GM10847 (cell line): Measurements from ENCODE around the gene PTGES.

Experiments used
- POLR2A ChIP-seq: IDR thresholded peaks from 2 replicates; pipeline ENCODE4 v1.6.1; 2011; ENCODE audit not compliant: insufficient read length; ENCODE audit errors: extremely low read depth

PTGES gene

DNA sequence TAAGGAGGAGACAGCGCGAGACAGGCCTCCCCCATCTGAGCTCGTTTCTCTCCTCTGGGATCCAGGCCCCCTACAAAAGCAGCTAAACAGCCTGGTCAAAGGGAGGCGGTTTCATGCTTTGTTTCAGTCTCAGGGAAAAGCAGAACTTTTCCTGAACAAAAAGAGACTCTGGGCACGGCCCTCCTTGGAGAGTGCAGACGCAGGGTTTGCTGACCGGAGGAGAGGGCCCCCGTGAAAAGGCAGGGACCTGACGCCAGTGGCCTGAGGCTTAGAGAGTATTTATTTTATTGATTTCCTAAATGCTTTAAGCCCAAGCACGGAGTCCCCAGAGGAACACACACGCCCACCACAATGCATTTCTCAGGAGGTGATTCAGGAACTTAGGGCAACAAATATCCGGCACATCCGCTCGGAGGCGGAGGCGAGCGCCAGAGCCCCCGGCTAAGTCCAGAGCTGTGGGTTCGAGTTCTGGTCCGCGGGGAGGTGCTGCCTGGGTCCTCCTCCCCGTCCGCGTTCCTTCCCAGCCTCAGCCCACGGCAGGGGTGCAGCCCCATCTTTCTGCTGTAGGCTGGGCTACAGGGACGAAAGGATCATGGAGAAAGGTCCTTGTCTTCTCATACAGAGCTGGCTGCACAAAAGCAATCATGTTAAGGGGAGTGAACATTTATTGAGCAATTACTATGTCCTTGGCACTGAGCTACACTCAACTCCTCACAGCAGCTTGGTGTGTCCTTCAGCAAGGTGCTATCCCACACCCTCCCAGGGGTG is 40.0 kb downstream of the PTGES start:
- TF ChIP-seq POLR2A, result no peak

DNA sequence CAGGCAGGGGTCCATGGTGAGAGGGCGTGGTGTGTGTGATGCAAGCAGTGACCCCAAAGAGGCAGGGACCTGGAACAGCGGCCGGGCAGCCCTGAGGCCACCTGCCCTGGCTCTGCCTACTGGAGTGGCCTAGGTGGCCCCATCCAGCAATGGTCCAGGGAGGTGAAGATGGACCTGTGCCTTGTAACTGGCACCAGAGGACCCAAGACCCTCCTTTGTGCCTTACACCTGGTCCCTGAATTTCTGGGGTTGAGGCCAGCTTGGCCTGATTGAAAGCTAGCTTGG is 42.7 kb downstream of the PTGES start:
- TF ChIP-seq POLR2A, result no peak

DNA sequence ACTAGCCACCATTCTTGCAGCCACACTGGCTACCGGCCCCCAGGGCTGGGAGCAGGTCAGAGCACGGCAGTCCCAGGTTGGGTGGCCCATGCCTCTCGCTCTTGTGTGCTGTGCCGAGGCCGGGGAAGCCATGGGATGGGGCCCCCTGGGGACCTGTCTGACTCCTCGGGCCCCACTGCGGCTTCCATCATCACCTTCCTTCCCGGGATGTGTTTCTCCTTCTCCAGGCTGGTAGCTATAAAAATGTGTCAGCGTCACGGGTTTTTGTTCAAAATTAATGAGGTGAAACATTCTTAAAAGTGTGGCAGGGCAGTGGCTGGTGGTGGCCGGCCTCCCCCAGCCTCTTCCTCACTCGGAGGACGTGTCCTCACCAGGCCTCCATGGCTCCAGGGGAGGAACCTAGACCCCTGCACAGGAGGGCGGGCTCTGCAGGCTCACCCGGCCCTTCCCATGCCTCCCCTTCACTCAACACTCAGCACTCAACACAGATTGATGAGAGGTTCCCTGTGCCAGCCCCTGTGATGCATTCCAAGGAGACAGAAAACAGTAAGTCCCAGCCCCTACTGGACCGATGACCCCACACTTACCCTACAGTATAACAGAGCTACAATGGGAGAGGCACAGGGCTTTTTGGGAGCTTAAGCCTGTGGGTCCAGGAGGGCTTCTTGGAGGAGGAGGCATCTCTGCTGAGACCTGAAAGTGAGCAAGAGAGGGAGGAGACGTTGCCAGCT is 43.2 kb downstream of the PTGES start:
- TF ChIP-seq POLR2A, result no peak

DNA sequence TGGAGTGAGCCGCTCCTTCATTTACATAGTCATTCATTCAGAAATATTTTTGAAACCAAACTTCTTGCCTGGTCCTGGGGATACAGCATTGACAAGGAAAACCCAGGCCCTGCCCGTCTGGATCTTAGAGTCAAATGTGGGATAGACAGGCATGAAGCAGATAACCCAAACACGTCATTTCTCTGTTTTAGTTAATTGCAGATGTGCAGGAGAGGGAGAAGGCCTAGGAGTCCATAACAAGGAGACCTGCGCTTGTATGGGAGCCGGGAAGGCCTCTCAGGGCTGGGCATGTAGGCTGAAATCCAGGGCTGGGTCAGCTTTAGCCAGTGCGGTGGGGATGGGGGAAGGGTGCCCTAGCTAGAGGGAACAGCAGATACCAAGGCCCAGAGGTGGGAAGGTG is 44.0 kb downstream of the PTGES start:
- no peak for TF ChIP-seq POLR2A

DNA sequence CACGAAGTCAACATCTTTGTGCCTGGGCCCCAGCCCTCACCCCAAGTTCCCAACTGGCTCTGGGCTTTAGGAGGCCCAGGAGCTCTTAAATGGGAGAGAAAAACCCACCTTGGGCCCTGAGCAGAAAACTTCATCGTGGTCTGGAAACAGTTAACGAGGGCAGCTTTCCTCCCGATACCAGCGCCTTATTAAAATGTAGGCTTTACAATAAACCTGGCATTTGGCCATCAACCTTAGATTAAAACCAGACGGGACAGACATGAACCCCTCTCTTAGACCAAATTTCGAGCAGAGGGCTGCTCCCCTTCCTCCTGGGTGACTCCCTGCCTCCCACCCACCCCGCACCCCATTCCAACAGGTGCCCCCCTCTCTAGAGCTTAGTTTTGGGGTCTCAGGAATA is 48.0 kb downstream of the PTGES start:
- TF ChIP-seq POLR2A, result no peak

DNA sequence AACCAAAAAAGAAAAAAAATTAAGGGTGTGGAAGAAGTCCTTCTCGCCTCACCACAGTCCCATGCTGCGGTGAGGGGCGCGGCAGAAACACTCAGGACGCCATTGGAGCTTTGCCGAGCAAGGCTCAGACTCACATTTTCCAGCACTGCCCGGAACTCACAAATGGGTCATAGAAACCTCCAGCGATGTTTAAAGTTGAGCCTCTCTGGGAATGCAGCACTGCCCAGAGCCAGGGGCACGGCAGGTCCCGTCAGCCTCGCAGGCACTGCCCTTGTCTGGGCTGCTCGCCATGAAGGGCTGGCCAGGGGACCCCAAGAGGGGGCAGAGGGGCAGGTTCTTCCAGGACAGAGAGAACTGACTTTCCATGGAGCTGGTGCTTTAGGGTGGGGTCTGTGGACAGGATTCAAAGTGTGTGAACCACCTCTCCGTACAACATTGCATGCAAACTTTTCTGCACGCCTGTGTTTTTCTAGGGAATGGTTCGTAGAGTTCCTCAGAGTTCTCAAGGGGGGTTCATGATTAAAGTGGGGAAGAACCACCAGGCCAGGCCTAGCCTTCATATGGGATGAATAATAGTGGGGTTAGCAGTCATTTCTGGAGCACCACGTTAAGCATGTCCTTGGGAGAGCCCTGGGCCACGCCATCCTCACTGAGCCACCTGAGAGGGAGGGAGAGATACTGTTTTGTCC is 49.0 kb downstream of the PTGES start:
- no peak for TF ChIP-seq POLR2A

DNA sequence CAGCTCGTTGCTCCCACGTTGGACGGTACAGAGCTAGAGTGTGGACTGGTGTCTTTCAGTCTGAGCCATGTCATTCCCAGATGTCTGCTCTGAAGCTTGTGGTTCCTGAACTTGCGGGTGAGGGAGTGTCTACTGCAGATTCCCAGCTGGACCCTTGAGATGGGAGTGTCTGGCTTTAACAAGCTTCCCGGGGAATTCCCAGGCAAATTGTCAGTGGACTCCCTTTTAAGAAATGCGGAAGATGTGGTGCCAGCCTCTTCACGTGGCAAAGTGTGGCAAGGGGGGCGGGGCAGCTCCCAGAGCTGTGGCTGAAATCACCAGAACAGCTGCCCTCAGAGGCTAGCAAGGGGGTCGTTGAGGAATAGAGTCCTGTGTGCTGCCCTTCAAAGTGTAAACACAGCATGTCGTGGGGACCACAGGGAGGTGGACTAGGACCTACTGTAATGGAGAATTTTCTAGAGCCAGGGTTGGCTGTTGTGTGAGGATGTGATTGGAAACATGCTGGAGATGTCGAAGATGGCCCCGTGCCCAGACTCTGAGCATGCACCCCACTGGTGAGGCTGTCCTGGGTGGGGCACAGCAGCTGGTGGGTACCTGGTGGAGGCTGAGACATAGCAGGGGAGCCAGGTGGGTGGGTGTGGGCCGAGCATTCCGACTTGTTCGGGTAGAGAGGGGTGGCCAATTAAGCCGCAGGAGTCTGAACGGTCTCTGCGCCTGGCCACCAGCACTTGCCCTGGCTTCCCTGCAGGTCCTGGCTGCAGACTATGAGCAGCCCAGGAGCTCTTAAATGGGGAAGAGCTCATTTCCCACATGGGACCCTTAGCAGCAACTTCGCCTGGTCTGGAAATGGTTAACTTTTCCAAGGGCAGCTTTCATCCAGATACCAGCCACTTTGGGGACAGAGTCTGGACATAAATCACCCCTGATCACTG is 50.0 kb downstream of the PTGES start:
- no peak for TF ChIP-seq POLR2A

DNA sequence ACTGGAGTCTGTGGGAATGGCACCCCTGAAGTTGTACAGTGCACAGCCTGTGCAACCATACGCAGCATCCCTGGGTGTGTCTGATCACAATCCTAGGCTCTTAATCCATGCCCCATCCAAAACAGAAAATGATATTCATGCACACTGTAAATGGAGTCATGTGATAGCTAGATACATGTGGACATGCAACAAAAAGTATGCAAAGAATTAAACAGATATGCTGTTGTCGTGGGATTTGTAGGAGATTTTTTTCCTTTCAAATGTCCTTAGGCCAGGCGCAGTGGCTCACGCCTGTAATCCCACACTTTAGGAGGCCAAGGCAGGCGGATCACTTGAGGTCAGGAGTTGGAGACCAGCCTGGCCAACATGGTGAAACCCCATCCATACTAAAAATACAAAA is 51.3 kb downstream of the PTGES start:
- no peak for TF ChIP-seq POLR2A

DNA sequence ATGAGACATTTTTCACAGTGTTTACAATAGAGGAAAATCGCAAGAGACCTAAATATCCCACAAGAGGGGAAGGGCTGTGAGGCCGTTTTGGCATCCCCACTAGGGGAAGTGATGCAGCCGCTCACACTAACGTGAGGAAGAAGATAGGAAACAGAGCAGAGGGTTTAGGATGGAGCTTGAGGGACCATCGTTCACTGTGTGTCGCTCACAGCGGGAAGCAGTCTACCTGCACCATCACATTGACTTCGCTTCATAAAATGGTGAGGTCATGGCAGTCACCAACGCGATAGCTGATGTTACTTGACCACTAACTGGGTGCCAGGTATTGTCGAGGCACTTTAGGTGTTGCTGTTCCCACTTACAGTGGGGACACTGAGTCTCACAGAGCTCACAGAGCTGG is 51.8 kb downstream of the PTGES start:
- TF ChIP-seq POLR2A, result no peak

DNA sequence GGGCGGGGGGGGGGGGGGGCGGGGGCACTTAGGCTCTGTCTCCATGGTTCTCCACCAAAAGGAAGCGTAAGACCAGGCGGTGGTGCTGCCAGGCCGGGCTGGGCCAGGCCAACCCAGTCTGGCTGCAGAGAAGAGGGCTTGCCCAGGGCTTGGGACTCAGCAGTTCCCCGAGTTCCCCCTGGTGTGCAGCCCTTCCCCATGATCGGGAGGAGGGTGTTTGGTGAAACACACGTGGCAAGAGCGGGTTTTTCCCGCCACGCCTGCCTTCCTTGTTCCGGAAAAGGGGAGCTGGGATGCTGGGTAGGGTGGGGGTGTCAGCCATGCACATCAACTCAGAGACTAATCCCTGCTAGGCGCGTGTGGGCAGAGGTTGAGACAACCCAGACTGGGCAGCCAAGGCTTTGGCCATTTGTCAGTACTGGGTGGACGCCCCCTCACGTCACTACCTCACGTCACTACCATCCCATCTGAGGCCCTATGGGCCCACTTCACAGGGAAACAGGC is 54.5 kb downstream of the PTGES start:
- TF ChIP-seq POLR2A, result no peak

DNA sequence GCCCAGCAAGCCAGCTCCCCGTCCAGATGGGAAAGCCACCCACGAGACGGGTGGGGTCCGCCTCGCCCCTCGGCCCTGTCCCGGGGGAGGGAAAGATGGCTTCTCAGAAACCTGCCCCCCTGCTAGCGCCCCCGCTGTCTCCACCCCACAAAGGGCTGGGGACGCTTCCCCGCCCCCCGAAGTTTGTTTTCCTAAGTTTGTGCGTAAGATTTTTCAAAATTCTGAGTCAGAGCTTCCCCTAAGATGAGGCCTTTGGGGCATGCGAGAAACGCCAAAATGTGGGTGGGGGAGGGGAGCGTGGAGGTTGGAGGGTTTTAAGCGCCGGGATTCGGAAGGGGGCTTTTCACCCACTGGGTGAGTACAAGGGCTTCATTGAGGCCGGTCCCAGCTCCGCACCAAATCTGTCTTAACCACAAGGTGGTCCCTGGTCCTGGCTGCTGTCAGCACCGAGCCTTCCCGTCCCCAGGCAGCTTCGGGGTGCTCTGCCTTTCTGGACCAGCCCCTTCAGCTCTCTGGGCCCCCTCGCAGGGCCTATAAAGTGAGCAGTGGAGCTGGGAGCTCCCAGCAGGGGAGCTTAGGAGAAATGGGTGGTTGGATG is 55.1 kb downstream of the PTGES start:
- TF ChIP-seq POLR2A, result no peak

DNA sequence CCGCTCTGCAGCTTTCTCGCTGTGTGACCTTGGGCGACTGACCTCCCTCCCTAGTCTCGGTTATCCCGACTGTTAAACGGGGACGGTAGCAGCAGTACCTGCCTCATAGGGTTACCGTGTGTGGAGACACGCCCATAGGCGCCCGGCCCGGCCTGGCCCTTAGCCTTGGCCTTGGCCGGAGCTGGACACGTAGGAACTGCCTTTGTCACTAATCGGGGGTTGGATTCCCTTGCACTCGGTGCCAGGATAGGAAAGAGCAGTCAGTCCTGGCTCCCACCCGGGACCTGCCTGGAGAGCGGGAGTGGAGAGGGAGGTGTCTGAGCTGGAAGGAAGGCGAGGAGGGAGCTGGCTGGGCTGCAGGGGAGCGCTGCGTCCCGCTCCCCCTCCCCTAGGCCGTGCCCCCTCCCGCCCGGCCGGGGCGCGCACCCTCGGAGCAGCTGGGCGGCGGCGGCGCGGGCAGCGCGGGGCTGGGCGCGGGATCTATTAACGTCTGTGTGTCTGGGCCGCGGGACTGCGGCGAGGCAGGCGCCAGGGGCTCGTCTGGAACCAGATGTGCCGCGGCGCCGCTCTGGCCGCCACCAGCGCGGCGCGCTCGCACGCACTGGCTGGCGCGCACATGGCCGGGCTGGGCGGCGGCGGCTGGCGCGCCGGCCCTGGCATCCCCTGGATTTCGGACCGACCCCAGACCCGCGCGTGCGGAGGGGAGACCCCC is 55.7 kb downstream of the PTGES start:
- TF ChIP-seq POLR2A, result no peak

DNA sequence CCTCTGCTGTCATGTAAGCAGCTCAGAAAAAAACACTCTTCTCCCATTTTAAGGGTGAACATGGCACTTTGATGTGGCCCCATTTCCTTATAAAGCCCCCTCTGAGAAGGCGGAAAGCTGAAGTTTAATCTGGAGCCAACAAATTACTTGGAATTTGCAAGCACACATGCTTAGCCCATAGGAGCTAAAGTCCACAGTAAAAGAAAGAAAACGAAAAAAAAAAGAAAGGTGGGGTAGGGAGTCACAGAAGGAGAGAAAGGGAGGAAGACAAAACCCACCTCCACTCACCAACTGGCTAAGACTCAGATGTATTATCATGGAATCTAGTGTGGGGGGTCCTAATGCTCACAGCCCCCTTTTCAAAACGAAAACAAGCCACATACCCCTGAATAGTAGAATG is 57.0 kb downstream of the PTGES start:
- TF ChIP-seq POLR2A, result no peak

DNA sequence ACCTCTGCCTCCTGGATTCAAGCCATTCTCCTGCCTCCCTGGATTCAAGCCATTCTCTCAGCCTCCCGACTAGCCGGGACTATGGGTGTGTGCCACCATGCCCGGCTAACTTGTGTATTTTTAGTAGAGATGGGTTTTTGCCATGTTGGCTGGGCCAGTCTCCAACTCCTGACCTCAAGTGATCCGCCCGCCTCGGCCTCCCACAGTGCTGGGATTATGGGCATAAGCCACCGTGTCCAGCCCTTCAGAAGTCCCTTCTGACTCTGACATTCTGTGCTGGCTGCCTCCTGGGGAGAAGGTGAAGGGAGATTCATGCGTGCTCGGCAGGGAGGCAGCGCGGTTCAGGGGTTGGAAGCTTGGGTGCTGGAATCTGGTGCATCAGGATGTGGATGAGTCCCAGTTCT is 58.6 kb downstream of the PTGES start:
- no peak for TF ChIP-seq POLR2A
